ENCODE measurements around the gene AGER.

DNA sequence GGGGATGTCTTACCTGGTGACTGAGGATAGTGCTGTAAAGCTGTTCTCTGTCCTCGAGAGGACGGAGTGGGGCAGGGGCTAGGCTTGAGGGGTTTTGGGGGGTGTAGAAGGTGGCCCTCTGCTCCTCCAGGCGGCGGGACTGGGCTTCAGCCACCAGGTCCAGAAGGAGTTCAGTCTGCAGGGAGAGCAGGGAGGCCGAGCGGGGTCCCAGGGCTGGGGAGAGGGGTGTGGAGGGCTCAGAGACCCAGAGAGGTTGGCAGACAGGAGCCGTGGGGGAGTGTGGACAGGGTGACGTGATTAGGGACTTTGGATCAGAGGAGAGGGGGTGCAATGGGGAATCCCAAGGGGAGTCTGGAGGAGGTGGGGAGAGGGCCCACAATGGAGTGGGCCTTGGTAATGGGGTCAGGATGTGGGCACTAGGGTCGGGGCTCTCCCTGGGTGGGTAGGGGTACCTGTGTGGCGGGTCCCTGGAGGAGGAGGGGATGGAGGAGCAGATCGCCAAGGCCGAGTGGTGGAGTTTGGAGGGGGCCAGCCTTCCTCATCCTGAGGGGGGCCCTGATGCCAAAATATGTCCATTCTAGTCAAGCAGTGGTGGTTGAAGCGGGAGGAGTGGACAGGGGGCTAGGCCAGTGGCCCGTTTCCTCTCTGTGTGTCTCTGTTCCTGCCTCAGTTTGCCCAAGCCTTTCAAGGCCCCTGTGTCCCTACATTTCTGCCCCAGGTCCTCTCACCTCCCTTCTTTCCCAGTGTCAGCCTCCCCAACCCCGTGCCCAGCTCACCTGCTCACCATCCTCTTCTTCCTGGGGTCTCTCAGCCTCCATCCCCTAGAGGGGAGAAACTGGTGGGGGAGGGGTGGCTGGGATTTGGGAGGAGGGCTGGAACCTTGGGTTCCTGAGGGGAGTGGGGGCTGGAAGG is 7.9 kb upstream of the AGER start:
- TF ChIP-seq, protein P1, sequence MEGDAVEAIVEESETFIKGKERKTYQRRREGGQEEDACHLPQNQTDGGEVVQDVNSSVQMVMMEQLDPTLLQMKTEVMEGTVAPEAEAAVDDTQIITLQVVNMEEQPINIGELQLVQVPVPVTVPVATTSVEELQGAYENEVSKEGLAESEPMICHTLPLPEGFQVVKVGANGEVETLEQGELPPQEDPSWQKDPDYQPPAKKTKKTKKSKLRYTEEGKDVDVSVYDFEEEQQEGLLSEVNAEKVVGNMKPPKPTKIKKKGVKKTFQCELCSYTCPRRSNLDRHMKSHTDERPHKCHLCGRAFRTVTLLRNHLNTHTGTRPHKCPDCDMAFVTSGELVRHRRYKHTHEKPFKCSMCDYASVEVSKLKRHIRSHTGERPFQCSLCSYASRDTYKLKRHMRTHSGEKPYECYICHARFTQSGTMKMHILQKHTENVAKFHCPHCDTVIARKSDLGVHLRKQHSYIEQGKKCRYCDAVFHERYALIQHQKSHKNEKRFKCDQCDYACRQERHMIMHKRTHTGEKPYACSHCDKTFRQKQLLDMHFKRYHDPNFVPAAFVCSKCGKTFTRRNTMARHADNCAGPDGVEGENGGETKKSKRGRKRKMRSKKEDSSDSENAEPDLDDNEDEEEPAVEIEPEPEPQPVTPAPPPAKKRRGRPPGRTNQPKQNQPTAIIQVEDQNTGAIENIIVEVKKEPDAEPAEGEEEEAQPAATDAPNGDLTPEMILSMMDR (IDR thresholded peaks at IDR 0.05; ENCODE audit: insufficient read depth, low read length, poor library complexity, severe bottlenecking), result no peak
- no peak for TF ChIP-seq EZH2phosphoT487 (conservative IDR thresholded peaks at IDR 0.05; ENCODE audit: low read length)

Measured in SU-DHL-6 (cell line).